Smooth muscle cell of the pulmonary artery (primary cell): ENCODE measurements around the gene GSTA4. TPM values are rescaled to one million over a fixed set of nuclear protein-coding genes. Genes with fewer than 3 reads are reported as not detected.

Experiments used
- total RNA-seq: library from RNA; depleted of rRNA; stranded (reverse); fragments of >200 nt; gene quantifications from 2 replicates; pipeline ENCODE4 v1.2.3, GENCODE V29; 2014

The GSTA4 gene, protein sequence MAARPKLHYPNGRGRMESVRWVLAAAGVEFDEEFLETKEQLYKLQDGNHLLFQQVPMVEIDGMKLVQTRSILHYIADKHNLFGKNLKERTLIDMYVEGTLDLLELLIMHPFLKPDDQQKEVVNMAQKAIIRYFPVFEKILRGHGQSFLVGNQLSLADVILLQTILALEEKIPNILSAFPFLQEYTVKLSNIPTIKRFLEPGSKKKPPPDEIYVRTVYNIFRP
- total RNA-seq = 21.1 and 37.1 TPM in 2 replicates

GRCh38 chr6:52995089-52995912 lies at the start of gene GSTA4:
GSTA4 (minus strand) TSS chr6:52995284; CDS start chr6:52994243, 1,041 bp downstream.

Other genes starting within 250 kb of the GSTA4 start
- gene GSTA2, start 231.8 kb downstream of the GSTA4 start, total RNA-seq = not detected in 2 replicates
- gene GSTA1, start 191.5 kb downstream of the GSTA4 start, total RNA-seq = 0.26 TPM in 1 of 2 replicates, not detected in the other
- not detected in 2 replicates for gene GSTA5, start 154.5 kb downstream of the GSTA4 start, total RNA-seq
- not detected in 2 replicates for gene GSTA3, start 85.6 kb downstream of the GSTA4 start, total RNA-seq
- 6.3 and 12.0 TPM in 2 replicates for gene CILK1, start 66.5 kb upstream of the GSTA4 start, total RNA-seq
- 39.9 and 43.9 TPM in 2 replicates for gene FBXO9, start 70.1 kb upstream of the GSTA4 start, total RNA-seq
- gene GCM1, start 153.6 kb upstream of the GSTA4 start, total RNA-seq = not detected in 2 replicates